GM12878 (cell line): ENCODE results near the gene MTHFD1L. TPM values are rescaled to one million over a fixed set of nuclear protein-coding genes. Genes with fewer than 3 reads are reported as not detected.

ENCODE experiments used
- ATAC-seq: fragments of 200-7000 bp; cut with Tn5 transposase; 3 replicates; pipeline ENCODE4 v1.9.1; 2020; ENCODE audit warnings: mild to moderate bottlenecking, moderate library complexity
- BruUV-seq: library from RNA; stranded (reverse); fragments of 400-500 nt; replicated peaks from 2 replicates; lab custom pipeline; 2021; lab: Mats Ljungman, UMichigan
- CTCF ChIA-PET: fragments of 300-600 bp; sonication (Branson Sonifier 250); formaldehyde crosslinking; extraction: SDS; loops from one replicate; lab custom pipeline; 2021; ENCODE audit warnings: inconsistent platforms; lab: Yijun Ruan, JAX
- POLR2A ChIA-PET: fragments of 350-600 bp; formaldehyde crosslinking; extraction: SDS; loops from one replicate; lab custom pipeline; 2021; ENCODE audit warnings: inconsistent platforms; lab: Charles Lee
- RAD21 ChIA-PET: fragments of 300-600 bp; sonication (Branson Sonifier 250); formaldehyde crosslinking; loops from one replicate; lab custom pipeline; 2023; ENCODE audit warnings: antibody characterized with exemption; ENCODE audit not compliant: unreplicated experiment; lab: Charles Lee
- SMC1A ChIA-PET: fragments of 300-600 bp; sonication (Branson Sonifier 250); formaldehyde crosslinking; loops from one replicate; lab custom pipeline; 2023; ENCODE audit not compliant: unreplicated experiment, uncharacterized antibody; lab: Charles Lee
- DNase-seq: peaks from one replicate; pipeline ENCODE4 v3.0.0-alpha.2; 2011; ENCODE audit warnings: low read depth, low spot score
- FAIRE-seq: peaks from 3 replicates; lab custom pipeline; 2011; peaks lifted over from hg19 to GRCh38; lab: Jason Lieb, UNC
- H2AFZ ChIP-seq: 2 replicates; pipeline ENCODE4 v1.6.0; 2011; ENCODE audit warnings: low read depth, low read length, control low read depth; ENCODE audit not compliant: control insufficient read depth
- H3K27ac ChIP-seq: 2 replicates; pipeline ENCODE4 v1.5.1; 2011; ENCODE audit warnings: control low read depth; ENCODE audit not compliant: control insufficient read depth, insufficient read depth
- H3K27me3 ChIP-seq, 2 experiments: replicated peaks in 1 of 2; 2 replicates each; pipeline versions ENCODE4 v1.6.0 to v1.6.1; 2011; ENCODE audit warnings: low read length in 1 of 2; ENCODE audit not compliant: control insufficient read depth in 2 of 2, insufficient read depth in 2 of 2
- H3K36me3 ChIP-seq, 2 experiments: 2 replicates each; pipeline ENCODE4 v1.5.1; 2011; ENCODE audit warnings: low read length in 1 of 2; ENCODE audit not compliant: control insufficient read depth in 2 of 2, insufficient read depth in 2 of 2
- H3K4me1 ChIP-seq: 2 replicates; pipeline ENCODE4 v1.6.1; 2011; ENCODE audit warnings: mild to moderate bottlenecking, low read length, moderate library complexity, mixed read lengths; ENCODE audit not compliant: control insufficient read depth, insufficient read depth
- H3K4me2 ChIP-seq: 2 replicates; pipeline ENCODE4 v1.6.0; 2011; ENCODE audit warnings: control low read depth; ENCODE audit not compliant: control insufficient read depth, insufficient read depth
- H3K4me3 ChIP-seq: fragments of 200-600 bp; sonication (generic); 2 replicates; pipeline ENCODE4 v1.5.1; 2016
- H3K79me2 ChIP-seq: 2 replicates; pipeline ENCODE4 v1.6.0; 2011; ENCODE audit warnings: low read length; ENCODE audit not compliant: control insufficient read depth, insufficient read depth
- H3K9ac ChIP-seq: 2 replicates; pipeline ENCODE4 v1.8.0; 2011; ENCODE audit warnings: low read length, control low read depth, mixed read lengths; ENCODE audit not compliant: control insufficient read depth, insufficient read depth
- H3K9me3 ChIP-seq: replicated peaks from 3 replicates; pipeline ENCODE4 v1.5.1; 2011; ENCODE audit warnings: mild to moderate bottlenecking, low read length; ENCODE audit not compliant: control insufficient read depth, insufficient read depth
- H4K20me1 ChIP-seq: 2 replicates; pipeline ENCODE4 v1.6.0; 2011; ENCODE audit not compliant: control insufficient read depth, insufficient read depth
- ASH2L ChIP-seq: fragments of 300-600, 200-600 bp; sonication (generic); IDR thresholded peaks from 2 replicates; pipeline ENCODE4 v1.6.1; 2017; ENCODE audit warnings: low read depth, mild to moderate bottlenecking, borderline replicate concordance
- ATF7 ChIP-seq: fragments of 450-650 bp; IDR thresholded peaks from 2 replicates; pipeline ENCODE4 v1.6.1; 2016; ENCODE audit warnings: low read depth, mild to moderate bottlenecking
- BMI1 ChIP-seq: fragments of 450-650 bp; IDR thresholded peaks from 2 replicates; pipeline ENCODE4 v1.6.1; 2016; ENCODE audit warnings: mild to moderate bottlenecking, moderate library complexity, borderline replicate concordance
- BRCA1 ChIP-seq: IDR thresholded peaks from 2 replicates; pipeline ENCODE4 v1.6.1; 2011; ENCODE audit warnings: low read depth, low read length, improper control_type of control experiment
- EP300 ChIP-seq, 2 experiments: fragments of 150-350 bp in 1 of 2; IDR thresholded peaks; 2 replicates each; pipeline ENCODE4 v1.6.1; 2011 to 2012; ENCODE audit warnings: low read depth in 2 of 2, low read length in 2 of 2, borderline replicate concordance in 1 of 2, improper control_type of control experiment in 1 of 2, inconsistent platforms in 1 of 2; ENCODE audit not compliant: control insufficient read depth in 1 of 2
- FOS ChIP-seq: IDR thresholded peaks from 3 replicates; pipeline ENCODE4 v1.6.1; 2011; ENCODE audit warnings: borderline replicate concordance; ENCODE audit not compliant: insufficient read length; ENCODE audit errors: extremely low read depth
- IKZF1 ChIP-seq: fragments of 450-650 bp; conservative IDR thresholded peaks from 2 replicates; pipeline ENCODE4 v1.6.1; 2017; ENCODE audit warnings: antibody characterized with exemption, mild to moderate bottlenecking
- IRF3 ChIP-seq: fragments of 450-650 bp; IDR thresholded peaks from 2 replicates; pipeline ENCODE4 v1.6.1; 2014; ENCODE audit warnings: mild to moderate bottlenecking
- LARP7 ChIP-seq: fragments of 450-650 bp; IDR thresholded peaks from 2 replicates; pipeline ENCODE4 v1.6.1; 2017; ENCODE audit warnings: mild to moderate bottlenecking
- MAX ChIP-seq: IDR thresholded peaks from 2 replicates; pipeline ENCODE4 v1.6.1; 2012; ENCODE audit warnings: low read depth, low read length, improper control_type of control experiment
- NFYA ChIP-seq: IDR thresholded peaks from 2 replicates; pipeline ENCODE4 v1.6.1; 2011; ENCODE audit warnings: low read depth, mild to moderate bottlenecking, low read length, improper control_type of control experiment, borderline replicate concordance
- POLR2A ChIP-seq: IDR thresholded peaks from 2 replicates; pipeline ENCODE4 v1.6.1; 2011; ENCODE audit warnings: low read depth, mild to moderate bottlenecking, low read length
- POU2F2 ChIP-seq: IDR thresholded peaks from 3 replicates; pipeline ENCODE4 v1.6.1; 2011; ENCODE audit warnings: low read depth, mild to moderate bottlenecking, low read length, borderline replicate concordance
- YBX1 ChIP-seq: fragments of 450-650 bp; IDR thresholded peaks from 2 replicates; pipeline ENCODE4 v1.6.1; 2016; ENCODE audit warnings: antibody characterized with exemption
- WGBS: methylation state at CpG from one replicate; pipeline ENCODE4 v1.1.6; 2016; ENCODE audit warnings: low lambda C conversion rate; ENCODE audit not compliant: insufficient replicate concordance, insufficient coverage; ENCODE audit errors: missing lambda C conversion rate; 5-methylcytosine and 5-hydroxymethylcytosine counted together
- in situ Hi-C: fragments of 300-500 bp; cut with MboI; formaldehyde crosslinking; loops from 9 replicates; pipeline ENCODE4 v1.14.3; 2018; ENCODE audit warnings: mixed read lengths
- intact Hi-C: fragments of 100-400 bp; cut with micrococcal nuclease; formaldehyde crosslinking; loops from one replicate; pipeline ENCODE4 v1.14.2; 2022; ENCODE audit not compliant: unreplicated experiment
- polyA plus RNA-seq, 11 experiments: library from polyadenylated mRNA; depleted of rRNA in 4 of 11; unstranded in 6 of 11; stranded (reverse) in 5 of 11; fragments of >200 nt; fragmentation: Nextera tagmentation in 4 of 11; fragmentation: Illumina TruSeq in 1 of 11; extraction: Ambion mirVana in 4 of 11; extraction: Trizol in 1 of 11; gene quantifications; 1 replicate in 1 of 11; 2 replicates in 10 of 11; pipeline versions ENCODE4 v1.2.1 to v1.2.3, GENCODE V29; 2011 to 2016; ENCODE audit warnings: inconsistent platforms in 2 of 11, missing spikeins in 2 of 11, low read depth in 1 of 11
- total RNA-seq, 4 experiments: library from RNA; depleted of rRNA in 3 of 4; stranded (reverse); fragments of >200 nt in 3 of 4; fragmentation: Illumina TruSeq in 1 of 4; extraction: Trizol in 1 of 4; gene quantifications; 2 replicates each; pipeline versions ENCODE4 v1.2.1 to v1.2.3, GENCODE V29; 2013 to 2021

The MTHFD1L gene
- total and polyA plus RNA-seq, 10 of the 15 experiments (the other 5 are each of a cell fraction or from before 2014, with no cell fraction given) = 11.7 to 75.5 (median 28.8) TPM

DNA sequence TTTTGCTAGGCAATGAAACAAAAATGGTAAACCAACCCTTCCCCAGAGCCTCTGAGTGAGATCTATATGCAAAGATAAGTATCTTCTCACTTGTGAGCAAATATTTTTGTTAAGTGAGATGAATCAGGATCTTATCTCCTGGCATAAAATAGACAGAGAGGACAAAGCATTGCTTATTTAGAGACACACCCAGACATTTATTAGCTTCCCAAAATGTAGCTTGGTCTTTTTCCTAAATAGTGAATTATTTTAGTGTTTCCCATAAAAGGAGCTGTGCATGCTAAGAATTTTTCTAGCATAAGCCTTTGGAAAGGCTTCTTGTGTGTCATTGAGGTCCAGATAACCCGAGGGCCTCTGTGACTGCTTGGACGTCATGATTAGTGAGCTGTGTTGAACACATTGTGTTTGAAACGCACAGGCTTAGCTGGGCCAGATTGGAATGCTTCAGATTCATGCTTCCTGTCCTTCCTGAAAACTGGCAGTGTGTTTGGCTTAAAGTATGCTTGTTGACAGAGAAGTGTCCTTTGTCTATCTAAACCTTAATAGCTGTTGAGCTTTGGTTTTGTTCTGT lies 16.5 kb downstream of the MTHFD1L start:
- in situ Hi-C loops (no loop called here), intact Hi-C loops (no loop called here)
- H3K27ac ChIP-seq = no peak overlapping the region
- H3K36me3 ChIP-seq = peaks cover 8 to 18% of the 10 kb centered on the region in 2 experiments
- no peak overlapping the region for H3K4me2 ChIP-seq
- no TSS peak for BruUV-seq
- peaks cover 7% of the 10 kb centered on the region for H3K79me2 ChIP-seq
- FAIRE-seq = no peak
- POLR2A ChIA-PET = interaction anchor here (0.6 kb wide), 1 partner anchor 1163 kb away, joined by 3 read pairs; no protein-coding TSS in a partner anchor
- CTCF ChIA-PET = interaction anchor here (1.0 to 2.1 kb wide), 7 partner anchors 10 to 444 kb away, joined by 3 to 16 read pairs (median 5); no protein-coding TSS in a partner anchor
- no peak overlapping the region for H3K9ac ChIP-seq
- no peak overlapping the region for H2AFZ ChIP-seq
- ATAC-seq = no peak
- SMC1A ChIA-PET = interaction anchor here (1.2 to 2.2 kb wide), 3 partner anchors 10 to 442 kb away, joined by 3 to 9 read pairs (median 7); no protein-coding TSS in a partner anchor
- 97% methylated on average over 3 of the region's 3 CpGs for WGBS
- no peaks in the 10 kb centered on the region for H4K20me1 ChIP-seq
- H3K4me3 ChIP-seq = no peak overlapping the region
- DNase-seq = no peak
- TF ChIP-seq POU2F2 (no peak), LARP7 (no peak), FOS (no peak), ASH2L (no peak), IRF3 (no peak), EP300 (IDR thresholded peaks at IDR 0.05; ENCODE audit: borderline replicate concordance in 1 of 2, control insufficient read depth in 1 of 2, low read depth in 2 of 2, low read length in 2 of 2) (no peak), YBX1 (no peak), ATF7 (no peak), BRCA1 (no peak), IKZF1 (no peak), POLR2A (no peak), BMI1 (no peak), NFYA (no peak), MAX (no peak)
- TF ChIP-seq, all 136 proteins: peak for 0
- no peaks in the 10 kb centered on the region for H3K9me3 ChIP-seq
- H3K27me3 ChIP-seq = no peaks in the 10 kb centered on the region
- RAD21 ChIA-PET = interaction anchor here (1.4 kb wide), 2 partner anchors 10 to 64 kb away, joined by 3 read pairs; no protein-coding TSS in a partner anchor
- no peaks in the 10 kb centered on the region for H3K4me1 ChIP-seq
